ENCODE data around the gene AIMP2. TPM values are rescaled to one million over a fixed set of nuclear protein-coding genes. Genes with fewer than 3 reads are reported as not detected.

Gene AIMP2
- total RNA-seq, 1 experiment from 2014 or later, result 68.4 TPM

DNA sequence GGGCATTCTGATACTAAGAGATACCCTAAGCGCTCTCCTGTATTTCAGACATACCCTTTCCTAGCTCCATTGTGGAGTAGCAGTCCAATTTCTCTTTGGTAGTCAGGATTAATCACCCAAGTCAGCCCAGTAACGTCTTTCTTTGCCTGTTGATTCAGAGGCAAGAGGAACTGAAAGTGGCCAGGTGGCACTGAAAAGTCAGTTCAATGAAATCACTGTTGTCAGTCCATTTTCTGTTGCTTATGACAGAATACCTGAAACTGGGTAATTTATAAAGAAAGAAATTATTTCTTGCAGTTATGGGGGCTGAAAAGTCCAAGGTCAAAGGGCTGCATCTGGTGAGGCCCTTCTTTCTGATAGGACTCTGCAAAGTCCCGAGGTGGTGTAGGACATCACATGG is 62.3 kb downstream of the AIMP2 start:
- H3K27me3 ChIP-seq (ENCODE audit: low read length), result no peaks in the 10 kb centered on the region
- ATAC-seq (no peak), DNase-seq (no peak)
- H3K4me3 ChIP-seq (ENCODE audit: low read length), result no peak overlapping the region
- H3K4me2 ChIP-seq (ENCODE audit: low read length), result no peak overlapping the region
- H3K36me3 ChIP-seq (ENCODE audit: low read depth, low read length), result no peaks in the 10 kb centered on the region
- H3K9me2 ChIP-seq (replicated peaks; ENCODE audit: low read length), result no peaks in the 10 kb centered on the region
- no peaks in the 10 kb centered on the region for H4K20me1 ChIP-seq (ENCODE audit: low read length)
- TF ChIP-seq, protein P1, sequence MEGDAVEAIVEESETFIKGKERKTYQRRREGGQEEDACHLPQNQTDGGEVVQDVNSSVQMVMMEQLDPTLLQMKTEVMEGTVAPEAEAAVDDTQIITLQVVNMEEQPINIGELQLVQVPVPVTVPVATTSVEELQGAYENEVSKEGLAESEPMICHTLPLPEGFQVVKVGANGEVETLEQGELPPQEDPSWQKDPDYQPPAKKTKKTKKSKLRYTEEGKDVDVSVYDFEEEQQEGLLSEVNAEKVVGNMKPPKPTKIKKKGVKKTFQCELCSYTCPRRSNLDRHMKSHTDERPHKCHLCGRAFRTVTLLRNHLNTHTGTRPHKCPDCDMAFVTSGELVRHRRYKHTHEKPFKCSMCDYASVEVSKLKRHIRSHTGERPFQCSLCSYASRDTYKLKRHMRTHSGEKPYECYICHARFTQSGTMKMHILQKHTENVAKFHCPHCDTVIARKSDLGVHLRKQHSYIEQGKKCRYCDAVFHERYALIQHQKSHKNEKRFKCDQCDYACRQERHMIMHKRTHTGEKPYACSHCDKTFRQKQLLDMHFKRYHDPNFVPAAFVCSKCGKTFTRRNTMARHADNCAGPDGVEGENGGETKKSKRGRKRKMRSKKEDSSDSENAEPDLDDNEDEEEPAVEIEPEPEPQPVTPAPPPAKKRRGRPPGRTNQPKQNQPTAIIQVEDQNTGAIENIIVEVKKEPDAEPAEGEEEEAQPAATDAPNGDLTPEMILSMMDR (conservative IDR thresholded peaks at IDR 0.05; ENCODE audit: low read depth, low read length), result no peak
- TF ChIP-seq EZH2phosphoT487 (IDR thresholded peaks at IDR 0.05; ENCODE audit: borderline replicate concordance, low read length) (no peak), EZH2 (IDR thresholded peaks at IDR 0.05; ENCODE audit: low read length, unreplicated experiment) (no peak)
- intact Hi-C loops (cut with micrococcal nuclease), result no loop called here
- no peaks in the 10 kb centered on the region for H3K4me1 ChIP-seq (ENCODE audit: insufficient read depth, low read length)
- H3F3A ChIP-seq (ENCODE audit: low read length, unreplicated experiment), result no peaks in the 10 kb centered on the region
- H3K27ac ChIP-seq (ENCODE audit: low read length), result no peak overlapping the region
- no peak overlapping the region for H3K9ac ChIP-seq (ENCODE audit: low read length)
- POLR2A ChIA-PET (ENCODE audit: unreplicated experiment), result no interaction called here
- BruUV-seq (replicated peaks), result no TSS peak
- H2AFZ ChIP-seq (ENCODE audit: low read length), result no peak overlapping the region
- H3K9me3 ChIP-seq (ENCODE audit: low read length), result no peaks in the 10 kb centered on the region
- no peaks in the 10 kb centered on the region for H3K79me2 ChIP-seq (ENCODE audit: low read length)
- CTCF ChIA-PET, result no interaction called here

Other genes starting within 250 kb of the AIMP2 start
- 21.1 and 22.2 TPM in 2 replicates for gene RNF216, start 227.6 kb upstream of the AIMP2 start, total RNA-seq (2014; rRNA removed)
- not detected in 2 replicates for gene OCM, start 128.5 kb upstream of the AIMP2 start, total RNA-seq (2014; rRNA removed)
- 40.8 and 56.2 TPM in 2 replicates for gene CCZ1, start 110.5 kb upstream of the AIMP2 start, total RNA-seq (2014; rRNA removed)
- not detected in 2 replicates for gene RSPH10B, start 38.6 kb upstream of the AIMP2 start, total RNA-seq (2014; rRNA removed)
- 14.3 and 16.2 TPM in 2 replicates for gene PMS2, start 223 bp upstream of the AIMP2 start, total RNA-seq (2014; rRNA removed)
- gene ANKRD61, start 22.1 kb downstream of the AIMP2 start, total RNA-seq (2014; rRNA removed), result 0.23 and 0.26 TPM in 2 replicates
- 239 and 325 TPM in 2 replicates for gene EIF2AK1, start 49.9 kb downstream of the AIMP2 start, total RNA-seq (2014; rRNA removed)
- 3.9 and 5.6 TPM in 2 replicates for gene USP42, start 95.7 kb downstream of the AIMP2 start, total RNA-seq (2014; rRNA removed)

Measured in PC-3 (cell line).